PFSK-1 (cell line): ENCODE data around the gene PDGFD.

Experiments used
- FOXP2 ChIP-seq: optimal IDR thresholded peaks from 2 replicates; pipeline ENCODE3; 2011; ENCODE audit warnings: borderline replicate concordance, control low read depth, inconsistent platforms; ENCODE audit not compliant: insufficient read depth; ENCODE audit errors: extremely low read length, extremely low read depth
- POLR2AphosphoS5 ChIP-seq: IDR thresholded peaks from 2 replicates; pipeline ENCODE4 v1.6.1; 2012; ENCODE audit warnings: low read depth, mild to moderate bottlenecking, control low read depth, low read length, moderate library complexity
- SIN3A ChIP-seq: IDR thresholded peaks from 2 replicates; pipeline ENCODE4 v1.6.1; 2012; ENCODE audit warnings: mild to moderate bottlenecking, low read length, moderate library complexity, borderline replicate concordance; ENCODE audit not compliant: insufficient read depth
- TAF1 ChIP-seq: IDR thresholded peaks from 2 replicates; pipeline ENCODE4 v1.6.1; 2012; ENCODE audit warnings: low read length, control low read depth, borderline replicate concordance; ENCODE audit not compliant: insufficient read depth
- TF ChIP-seq, protein P1 (sequence below), 2 experiments: IDR thresholded peaks; 2 replicates each; pipeline versions ENCODE4 v1.6.1 to v1.8.0; 2011 to 2012; ENCODE audit warnings: low read depth in 2 of 2, low read length in 2 of 2, control low read depth in 1 of 2, inconsistent platforms in 1 of 2, mild to moderate bottlenecking in 1 of 2, moderate library complexity in 1 of 2; ENCODE audit not compliant: insufficient read depth in 1 of 2

PDGFD gene

GRCh38 chr11:103920449-103920848, 243.5 kb downstream of the PDGFD start:
- TF ChIP-seq, protein P1, sequence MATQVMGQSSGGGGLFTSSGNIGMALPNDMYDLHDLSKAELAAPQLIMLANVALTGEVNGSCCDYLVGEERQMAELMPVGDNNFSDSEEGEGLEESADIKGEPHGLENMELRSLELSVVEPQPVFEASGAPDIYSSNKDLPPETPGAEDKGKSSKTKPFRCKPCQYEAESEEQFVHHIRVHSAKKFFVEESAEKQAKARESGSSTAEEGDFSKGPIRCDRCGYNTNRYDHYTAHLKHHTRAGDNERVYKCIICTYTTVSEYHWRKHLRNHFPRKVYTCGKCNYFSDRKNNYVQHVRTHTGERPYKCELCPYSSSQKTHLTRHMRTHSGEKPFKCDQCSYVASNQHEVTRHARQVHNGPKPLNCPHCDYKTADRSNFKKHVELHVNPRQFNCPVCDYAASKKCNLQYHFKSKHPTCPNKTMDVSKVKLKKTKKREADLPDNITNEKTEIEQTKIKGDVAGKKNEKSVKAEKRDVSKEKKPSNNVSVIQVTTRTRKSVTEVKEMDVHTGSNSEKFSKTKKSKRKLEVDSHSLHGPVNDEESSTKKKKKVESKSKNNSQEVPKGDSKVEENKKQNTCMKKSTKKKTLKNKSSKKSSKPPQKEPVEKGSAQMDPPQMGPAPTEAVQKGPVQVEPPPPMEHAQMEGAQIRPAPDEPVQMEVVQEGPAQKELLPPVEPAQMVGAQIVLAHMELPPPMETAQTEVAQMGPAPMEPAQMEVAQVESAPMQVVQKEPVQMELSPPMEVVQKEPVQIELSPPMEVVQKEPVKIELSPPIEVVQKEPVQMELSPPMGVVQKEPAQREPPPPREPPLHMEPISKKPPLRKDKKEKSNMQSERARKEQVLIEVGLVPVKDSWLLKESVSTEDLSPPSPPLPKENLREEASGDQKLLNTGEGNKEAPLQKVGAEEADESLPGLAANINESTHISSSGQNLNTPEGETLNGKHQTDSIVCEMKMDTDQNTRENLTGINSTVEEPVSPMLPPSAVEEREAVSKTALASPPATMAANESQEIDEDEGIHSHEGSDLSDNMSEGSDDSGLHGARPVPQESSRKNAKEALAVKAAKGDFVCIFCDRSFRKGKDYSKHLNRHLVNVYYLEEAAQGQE (IDR thresholded peaks at IDR 0.05; ENCODE audit: insufficient read depth in 1 of 2, low read depth in 2 of 2, low read length in 2 of 2) = no peak
- no peak for TF ChIP-seq POLR2AphosphoS5

DNA sequence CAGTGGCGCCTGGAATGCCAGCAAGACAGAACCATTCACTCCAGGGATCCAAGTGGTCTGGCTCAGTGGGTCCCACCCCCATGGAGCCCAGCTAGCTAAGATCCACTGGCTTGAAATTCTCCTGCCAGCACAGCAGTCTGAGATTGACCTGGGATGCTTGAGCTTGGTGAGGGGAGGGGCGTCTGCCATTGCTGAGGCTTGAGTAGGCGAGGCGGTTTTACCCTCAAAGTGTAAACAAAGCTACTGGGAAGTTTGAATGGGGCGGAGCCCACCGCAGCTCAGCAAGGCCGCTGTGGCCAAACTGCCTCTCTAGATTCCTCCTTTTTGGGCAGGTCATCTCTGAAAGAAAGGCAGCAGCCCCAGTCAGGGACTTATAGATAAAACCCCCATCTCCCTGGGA, 253.2 kb downstream of the PDGFD start:
- TF ChIP-seq, protein P1 (IDR thresholded peaks at IDR 0.05; ENCODE audit: insufficient read depth in 1 of 2, low read depth in 2 of 2, low read length in 2 of 2) = no peak
- no peak for TF ChIP-seq SIN3A
- no peak for TF ChIP-seq FOXP2
- TF ChIP-seq POLR2AphosphoS5 = no peak
- no peak for TF ChIP-seq TAF1

DNA sequence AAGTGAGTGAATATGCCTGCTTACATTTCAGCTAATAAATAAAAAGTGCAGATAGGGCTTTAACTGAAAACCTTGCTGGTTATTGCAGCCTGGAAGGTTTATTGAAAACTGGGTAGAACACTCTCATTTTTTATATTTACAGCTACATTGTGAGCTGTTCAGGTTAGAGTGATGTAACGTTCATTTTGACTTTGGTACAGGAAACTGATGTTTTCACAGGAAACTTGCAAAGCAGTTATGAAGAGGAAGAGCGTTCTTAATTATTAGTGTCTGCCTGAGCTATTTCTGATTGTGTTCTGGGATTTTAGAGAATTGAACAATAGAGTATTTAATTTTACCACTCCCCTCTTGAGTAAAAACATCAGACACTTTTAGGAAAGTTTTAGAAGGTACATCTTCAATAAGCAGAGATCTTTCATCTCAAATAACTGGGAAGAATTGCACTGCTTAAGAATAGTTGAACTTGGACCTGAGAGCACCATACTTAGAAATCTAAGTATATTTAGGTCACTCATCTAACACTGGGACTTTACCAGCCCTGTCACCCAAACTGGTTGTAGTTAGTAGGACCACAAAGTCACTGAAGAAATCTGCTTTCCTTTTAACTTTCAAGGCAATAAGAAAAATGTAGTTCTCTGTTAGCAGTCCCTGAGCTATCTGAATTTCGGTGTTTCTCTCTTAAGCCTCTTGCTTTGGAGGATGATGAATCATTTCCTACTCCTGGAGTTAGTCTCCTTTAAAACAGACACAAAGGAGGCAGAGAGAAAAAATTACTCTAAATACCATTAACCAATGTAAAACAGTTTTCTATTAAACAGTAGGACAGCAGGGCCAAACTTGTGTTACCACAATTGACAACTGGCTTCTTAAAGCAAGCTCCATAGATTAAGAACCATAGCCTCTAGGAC, 256.1 kb downstream of the PDGFD start:
- no peak for TF ChIP-seq TAF1
- TF ChIP-seq SIN3A = no peak
- TF ChIP-seq, protein P1 (IDR thresholded peaks at IDR 0.05; ENCODE audit: insufficient read depth in 1 of 2, low read depth in 2 of 2, low read length in 2 of 2) = no peak
- TF ChIP-seq POLR2AphosphoS5 = no peak
- no peak for TF ChIP-seq FOXP2

DNA sequence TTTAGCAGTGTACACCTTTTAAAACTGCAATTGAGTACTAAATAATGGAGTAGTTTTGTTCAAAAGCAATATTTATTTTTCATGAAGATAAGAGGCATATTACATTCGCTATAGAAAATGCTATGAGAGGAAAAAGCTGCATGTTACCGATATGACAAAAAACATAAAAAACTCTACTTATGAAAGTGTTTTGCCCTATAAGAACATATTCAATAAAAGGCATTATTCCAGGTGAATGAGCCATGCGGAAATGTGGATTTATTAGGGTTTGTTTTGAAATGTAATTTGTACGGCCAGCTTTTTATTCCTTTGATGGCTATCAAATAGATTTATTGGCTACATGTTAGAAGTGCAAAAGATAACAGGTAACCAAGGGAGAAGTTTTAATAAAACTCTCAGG, 256.8 kb downstream of the PDGFD start:
- TF ChIP-seq, protein P1 (IDR thresholded peaks at IDR 0.05; ENCODE audit: insufficient read depth in 1 of 2, low read depth in 2 of 2, low read length in 2 of 2) = no peak
- TF ChIP-seq TAF1 = no peak
- TF ChIP-seq SIN3A = no peak

DNA sequence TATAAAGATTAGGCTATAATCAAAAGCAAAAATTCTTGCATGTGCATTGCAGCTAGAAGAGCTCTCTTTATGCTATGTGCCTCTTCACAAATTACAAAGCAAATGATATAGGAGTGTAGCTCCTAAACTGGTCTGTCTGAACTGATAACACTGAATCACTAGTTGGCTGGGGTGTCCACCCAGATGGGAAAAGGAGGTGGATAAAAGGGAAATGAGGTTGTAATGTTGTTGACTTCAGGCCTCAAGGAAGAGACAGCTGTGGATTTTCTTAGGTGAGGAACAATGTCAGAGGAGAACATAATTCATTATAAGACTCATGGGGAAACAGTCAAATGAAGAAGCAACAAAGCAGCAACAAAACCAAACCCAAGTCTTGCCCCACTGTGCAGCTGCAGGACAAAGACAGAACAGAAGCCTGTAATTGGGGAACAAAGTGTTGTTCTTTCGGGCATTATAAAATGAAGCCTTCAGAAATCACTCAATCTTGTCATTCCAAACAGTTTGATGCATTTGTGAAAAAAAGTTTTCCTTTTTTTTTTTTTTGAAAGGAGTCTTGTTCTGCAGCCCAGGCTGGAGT, 257.6 kb downstream of the PDGFD start:
- no peak for TF ChIP-seq SIN3A
- no peak for TF ChIP-seq FOXP2
- no peak for TF ChIP-seq POLR2AphosphoS5
- TF ChIP-seq, protein P1 (IDR thresholded peaks at IDR 0.05; ENCODE audit: insufficient read depth in 1 of 2, low read depth in 2 of 2, low read length in 2 of 2) = no peak
- TF ChIP-seq TAF1 = no peak
